HG02852 (cell line): Measurements from ENCODE around the gene TIMP2.
"Not testable (repeated sequence)": the region's sequence is repeated elsewhere in the genome, so short reads cannot be mapped to it uniquely, and the experiment has no call there.

Source experiments
- ATAC-seq: cut with Tn5 transposase; IDR thresholded peaks from one replicate; pipeline ENCODE4 v1.9.1; 2021; ENCODE audit warnings: mild to moderate bottlenecking, moderate library complexity; ENCODE audit not compliant: unreplicated experiment

TIMP2 gene

GRCh38 chr17:78933025-78933958 is 8.1 kb upstream of the TIMP2 start:
- no peak for ATAC-seq

DNA sequence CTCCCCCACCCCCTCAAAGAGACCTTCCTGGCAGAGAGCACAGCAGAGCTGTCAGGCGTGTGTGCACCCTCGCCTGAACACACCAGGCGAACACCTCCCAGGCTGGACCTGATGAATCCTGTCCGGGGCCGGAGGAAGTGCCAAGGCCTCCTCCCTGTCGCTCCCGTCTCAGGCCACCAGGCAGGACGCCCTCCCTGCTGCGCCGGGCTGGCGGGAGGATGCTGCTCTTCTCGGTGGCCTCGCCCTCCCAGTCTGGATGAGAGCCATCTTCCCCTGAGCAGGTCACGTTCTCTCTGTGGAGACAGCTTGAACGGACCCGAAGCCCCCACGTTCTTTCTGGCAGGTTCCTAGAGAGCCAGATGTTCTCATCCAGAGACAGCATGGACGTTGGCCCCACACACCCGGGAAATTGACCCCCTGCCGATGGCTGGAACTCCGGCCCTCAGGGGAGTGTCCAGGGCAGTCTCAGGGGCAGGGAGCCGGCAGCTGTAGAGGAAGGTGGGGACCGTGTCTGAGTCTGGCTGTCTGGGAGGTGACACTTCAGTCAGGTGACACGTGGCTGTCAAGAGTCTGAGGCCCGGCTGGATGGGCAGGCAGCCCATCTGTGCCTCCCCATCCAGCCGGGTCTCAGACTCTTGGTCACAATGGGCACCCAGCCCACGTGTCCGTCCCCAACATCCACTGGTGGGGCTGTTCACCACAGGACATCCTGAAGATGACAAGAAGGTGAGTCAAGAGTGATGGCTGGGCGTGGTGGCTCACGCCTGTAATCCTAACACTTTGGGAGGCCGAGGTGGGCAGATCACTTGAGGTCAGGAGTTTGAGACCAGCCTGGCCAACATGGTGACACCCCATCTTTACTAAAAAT is 5.0 kb upstream of the TIMP2 start:
- no peak for ATAC-seq

DNA sequence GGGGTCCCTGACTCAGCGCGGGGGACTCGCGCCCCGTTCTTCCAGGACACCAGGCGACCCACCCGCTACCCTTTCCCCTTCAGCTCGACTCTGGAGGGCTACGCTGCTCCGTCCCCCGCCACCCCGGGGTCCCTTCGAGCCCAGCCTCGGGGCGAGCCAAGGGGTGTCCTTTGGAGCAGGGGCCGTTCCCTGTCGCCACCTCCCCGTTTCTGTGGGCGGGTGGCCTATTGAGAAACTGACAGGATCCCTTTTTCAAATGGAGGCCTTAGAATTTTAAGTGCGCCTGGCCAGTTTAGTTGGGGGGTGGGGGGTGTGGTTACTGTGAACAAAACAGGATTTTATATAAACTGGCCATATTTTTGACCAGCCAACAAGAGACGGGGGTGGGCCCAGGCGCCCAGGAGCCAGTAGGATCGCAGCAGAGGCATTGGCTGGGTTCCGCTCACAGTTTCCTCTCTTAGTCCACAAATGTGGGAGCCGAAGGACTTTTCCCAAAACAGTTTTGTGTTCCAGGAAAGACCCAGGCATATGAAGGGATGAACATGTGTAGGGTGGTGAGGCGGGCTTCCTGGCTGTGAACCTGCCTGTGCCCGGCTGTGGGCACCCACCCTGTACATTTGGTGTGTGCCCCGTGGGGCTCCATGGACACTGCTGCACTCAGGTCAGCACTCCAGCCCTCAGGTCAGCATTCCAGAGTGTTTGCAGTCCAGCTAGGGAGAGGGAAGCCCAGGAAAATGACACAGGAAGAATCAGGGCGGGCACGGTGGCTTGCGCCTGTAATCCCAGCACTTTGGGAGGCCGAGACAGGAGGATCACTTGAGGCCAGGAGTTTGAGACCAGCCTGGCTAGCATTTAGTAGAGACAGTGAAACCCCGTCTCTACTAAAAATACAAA is 722 bp upstream of the TIMP2 start:
- ATAC-seq = no peak

DNA sequence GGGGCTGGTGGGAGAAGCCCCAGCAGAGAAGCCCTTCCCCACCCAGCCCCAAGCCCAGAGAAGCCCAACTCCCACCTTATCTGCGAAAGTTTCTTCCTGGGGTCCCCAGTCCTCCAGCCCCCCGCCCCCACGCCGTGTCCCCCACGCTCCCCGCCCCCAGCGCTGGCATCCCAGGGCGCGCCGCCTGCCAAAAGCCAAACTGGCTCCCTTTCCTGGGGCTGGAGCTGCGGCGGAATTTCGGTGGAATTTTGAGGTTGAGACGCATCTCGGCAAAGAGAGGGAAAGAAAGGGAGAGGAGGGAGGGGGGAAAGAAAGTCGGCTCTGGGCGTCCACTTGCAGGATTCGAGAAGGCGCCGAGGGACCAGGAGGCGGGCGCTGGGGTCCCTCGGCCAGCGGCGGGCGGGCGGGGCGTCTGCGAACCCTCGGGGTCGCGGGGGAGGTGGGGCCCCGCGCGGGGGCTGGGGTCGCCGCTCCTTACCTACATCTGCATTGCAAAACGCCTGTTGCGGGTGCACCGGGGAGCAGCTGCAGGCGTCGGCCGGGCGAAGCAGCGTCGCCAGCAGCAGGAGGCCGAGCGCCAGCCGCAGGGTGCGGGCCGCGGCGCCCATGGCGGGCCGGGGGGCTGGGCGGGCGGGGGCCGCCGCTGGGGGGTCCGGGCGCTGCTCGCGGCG is 571 bp downstream of the TIMP2 start:
- ATAC-seq = no peak

DNA sequence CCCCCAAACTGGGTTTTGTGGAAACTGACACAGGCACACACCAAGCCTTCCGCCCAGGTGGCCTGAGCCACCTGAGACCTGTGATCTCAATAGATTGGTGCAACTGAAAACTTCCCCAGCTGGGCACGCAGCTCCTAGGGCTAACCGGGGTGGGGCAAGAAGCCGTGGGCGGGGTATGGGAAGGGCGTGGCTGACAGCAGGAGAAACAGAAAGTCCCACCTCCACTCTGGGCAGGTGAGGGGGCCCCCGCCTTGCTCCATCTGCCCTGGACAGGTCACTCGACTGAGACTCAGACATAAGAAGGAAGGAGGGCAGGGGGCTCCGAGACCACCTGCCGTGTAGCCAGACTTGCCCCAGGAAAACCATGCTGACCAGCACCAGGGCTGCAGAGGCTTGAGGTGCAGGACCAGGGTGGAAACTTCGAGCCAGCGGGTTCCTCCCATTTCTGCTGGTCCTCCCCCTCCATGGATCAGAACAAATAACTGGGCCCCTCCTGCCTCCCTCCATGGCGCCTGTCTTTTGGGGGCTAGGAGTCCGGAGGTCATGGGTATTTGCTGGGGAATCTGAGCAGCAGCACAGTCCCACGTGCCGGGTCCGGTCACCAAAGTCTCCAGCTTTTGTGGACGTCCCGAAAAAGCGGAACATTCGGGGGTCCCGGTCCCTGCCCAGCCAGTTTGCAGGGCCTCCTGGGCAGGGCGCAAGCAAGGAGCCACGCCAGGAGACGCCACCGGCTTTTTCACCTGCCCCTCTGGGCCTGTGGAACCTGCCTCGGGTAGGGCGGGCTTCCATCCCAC is 1.3 kb downstream of the TIMP2 start:
- ATAC-seq = no peak

DNA sequence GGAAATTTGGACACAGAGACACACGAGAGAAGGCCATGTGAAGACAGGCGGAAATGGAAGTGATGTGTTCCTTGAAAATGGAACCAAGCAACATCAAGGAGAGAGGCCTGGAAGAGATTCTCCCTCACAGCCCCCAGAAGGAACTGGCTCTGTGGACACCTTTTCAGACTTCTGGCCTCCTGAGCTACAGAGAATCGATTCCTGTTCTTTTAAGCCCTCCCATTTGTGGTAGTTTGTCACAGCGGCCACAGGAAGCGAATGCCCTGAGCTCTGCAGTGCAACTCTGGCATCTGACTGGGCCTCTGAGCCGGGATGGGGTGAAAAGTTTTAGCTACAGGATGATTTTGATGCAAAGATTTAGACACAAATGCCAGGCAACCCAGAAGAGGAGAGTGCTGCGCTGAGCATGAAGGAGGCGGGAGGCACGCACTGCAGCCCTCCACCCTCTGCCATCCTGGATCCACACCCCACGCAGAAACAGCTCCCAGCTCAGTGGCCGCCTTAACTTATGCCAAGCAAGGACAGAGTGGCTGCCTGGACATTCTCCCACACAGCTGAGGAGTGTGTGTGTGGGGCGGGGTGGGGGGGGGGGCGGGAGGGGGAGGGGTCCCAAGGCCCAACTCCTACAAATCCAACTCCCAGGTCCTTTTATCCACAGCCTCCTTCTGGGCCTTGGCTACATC is 2.2 kb downstream of the TIMP2 start:
- no peak for ATAC-seq

DNA sequence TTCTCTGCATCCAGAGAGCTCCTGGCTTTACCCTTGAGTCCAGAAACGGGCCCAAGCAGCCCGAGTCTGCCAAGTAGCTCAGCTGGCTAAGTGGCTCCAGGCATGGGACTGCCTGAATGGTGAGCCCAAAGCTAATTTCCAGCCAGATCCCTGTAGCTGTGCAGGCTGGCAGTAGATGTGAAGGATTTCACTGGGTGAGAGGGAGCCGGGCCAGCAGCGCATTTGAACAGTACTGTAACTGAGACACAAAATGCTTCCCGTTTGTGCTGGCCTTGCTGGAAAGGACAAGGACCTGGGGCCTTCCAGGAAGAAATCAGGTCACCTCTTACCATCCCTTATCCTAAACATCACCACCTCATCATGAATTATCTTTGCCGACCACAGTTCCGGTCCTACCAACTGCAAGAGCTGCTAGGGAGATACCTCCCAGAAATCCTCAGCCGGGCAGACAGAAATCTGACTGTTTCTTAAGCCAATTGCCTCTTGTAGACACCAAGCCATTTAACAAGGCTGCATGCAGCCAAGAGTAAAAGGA is 3.7 kb downstream of the TIMP2 start:
- ATAC-seq = no peak

DNA sequence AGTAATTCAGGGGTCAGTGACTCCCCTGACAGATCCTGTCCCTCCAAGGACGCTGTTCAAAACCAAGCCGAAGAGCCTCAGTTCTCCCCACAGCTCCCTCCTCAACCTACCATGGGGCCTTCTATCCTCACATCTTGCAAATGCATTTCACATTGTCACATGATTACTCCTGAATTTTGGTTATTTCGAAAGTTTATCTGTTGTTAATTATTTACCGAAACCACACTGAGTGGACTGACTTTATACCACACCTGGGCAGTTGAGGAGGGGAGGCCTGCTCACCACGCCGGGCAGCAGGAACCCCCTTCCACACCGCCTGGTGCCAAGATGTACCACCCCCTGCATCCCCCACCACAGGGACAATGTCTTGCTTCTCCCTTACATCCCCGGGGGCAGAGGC is 4.7 kb downstream of the TIMP2 start:
- ATAC-seq = no peak

GRCh38 chr17:78919861-78920450 is 5.2 kb downstream of the TIMP2 start:
- ATAC-seq = no peak

DNA sequence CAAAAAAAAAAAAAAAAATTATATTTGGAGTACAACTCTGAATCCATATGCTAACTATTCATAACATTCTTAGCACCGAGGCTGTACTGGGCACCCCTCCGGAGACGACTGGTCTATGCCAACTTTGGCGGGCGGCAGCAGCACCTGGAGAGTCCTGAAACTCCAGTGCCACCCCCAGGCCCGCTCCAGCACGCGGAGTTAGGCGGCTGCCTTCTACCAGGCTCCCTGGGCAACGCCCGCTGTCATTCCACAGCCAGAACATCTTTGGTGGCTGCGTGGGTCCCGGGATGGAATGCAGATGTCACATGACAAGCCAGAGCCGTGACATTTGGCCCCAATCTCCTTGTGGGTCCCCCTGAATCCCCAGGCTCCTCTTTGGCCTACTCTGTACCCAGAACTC is 6.2 kb downstream of the TIMP2 start:
- ATAC-seq = no peak

DNA sequence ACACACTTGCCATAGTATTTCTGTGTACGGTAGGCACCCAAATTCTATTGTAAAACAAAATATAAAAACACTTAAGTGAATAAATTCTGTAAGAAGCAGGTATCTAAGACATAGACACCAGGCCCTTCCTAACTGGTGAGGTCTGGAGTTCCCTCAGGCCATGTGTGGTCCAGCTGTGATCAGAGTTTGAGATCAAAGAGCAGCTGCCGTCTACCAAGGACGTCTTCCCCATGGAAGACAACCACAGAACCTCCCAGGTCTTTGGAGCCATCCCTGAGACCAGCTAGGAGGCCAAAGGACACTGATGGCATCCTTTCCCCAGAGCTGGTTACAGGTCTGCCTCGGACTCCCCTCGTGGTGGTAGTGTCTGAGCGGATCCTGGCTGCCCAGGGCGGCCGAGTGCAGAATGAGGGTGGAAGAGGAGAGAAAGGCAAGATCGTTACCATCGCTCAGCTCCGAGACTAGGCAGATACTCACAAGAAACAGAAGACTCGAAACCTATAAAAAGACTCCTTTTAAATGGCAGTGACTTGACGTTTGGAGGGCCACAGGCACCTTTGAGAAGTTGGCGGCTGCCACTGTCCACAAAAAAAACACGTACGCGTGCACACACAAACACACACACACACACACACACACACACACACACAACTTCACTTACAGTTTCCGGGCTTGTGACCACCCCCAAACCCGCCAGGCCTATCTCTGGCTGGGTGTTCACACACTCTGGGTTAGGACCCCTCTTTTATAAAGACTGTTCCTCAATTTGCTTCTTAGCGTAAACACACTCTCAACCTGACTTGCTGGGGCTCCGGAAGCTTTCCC is 7.5 kb downstream of the TIMP2 start:
- no peak for ATAC-seq

DNA sequence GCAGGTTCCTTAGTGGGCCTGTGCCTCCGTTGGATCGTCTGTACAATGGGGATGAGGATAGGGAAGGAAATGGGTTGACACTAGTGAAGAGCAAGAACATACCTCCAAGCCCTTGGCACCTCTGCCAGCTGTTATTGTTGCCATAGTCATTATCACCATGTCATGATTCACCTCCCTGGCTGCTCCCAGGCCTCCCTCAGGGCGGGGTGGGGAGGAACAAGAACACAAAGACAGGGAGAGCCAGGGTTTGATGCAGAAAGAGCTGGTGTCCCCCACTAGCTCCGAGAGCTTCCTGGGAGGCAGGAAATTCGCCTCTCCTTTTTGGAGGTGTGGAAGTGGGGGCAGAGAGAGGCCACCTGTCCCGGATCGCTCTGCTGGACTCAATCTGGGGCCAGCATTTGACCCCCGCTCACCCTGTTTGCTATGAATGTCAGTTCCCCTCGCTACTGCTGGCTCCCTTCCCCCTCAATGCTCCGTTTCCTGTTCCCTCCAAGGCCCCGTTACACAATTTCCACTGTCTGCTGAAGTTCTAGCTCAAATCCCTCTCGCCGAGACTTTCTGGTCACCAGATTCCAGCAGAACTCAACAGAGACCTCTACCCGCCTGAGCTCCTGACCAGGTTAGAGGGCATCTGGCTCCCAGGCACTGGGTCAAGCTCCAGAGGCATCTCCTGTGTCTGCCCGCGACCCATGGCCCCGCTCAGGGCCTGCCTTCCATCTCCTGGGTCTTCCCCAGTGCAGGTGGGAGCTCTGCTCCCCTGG is 9.1 kb downstream of the TIMP2 start:
- no peak for ATAC-seq

GRCh38 chr17:78913115-78913514 is 12.1 kb downstream of the TIMP2 start:
- no peak for ATAC-seq

DNA sequence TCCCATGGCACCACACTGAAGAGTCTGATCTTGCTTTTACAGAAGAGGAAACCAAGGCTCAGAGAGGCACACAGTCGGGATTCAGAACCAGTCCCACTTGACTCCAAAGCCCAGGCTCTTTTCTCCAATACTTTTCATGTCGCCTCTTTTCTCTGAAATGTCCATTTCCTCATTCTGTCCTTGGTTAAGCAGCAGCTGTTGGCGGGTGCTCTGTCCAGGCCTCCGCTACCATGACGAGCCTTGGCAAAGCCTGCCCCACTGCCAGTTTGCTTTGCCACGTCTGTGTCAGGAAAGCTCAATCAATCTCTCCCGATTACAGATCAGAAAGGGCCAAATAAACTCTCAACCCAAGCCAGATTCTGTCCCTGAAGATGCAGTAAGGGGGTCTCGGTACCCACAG is 13.1 kb downstream of the TIMP2 start:
- no peak for ATAC-seq

- ATAC-seq = not testable (repeated sequence)
Observed at GRCh38 chr17:78911543-78911942, 13.6 kb downstream of the TIMP2 start.

- no peak for ATAC-seq
Observed at GRCh38 chr17:78910497-78911284, 14.5 kb downstream of the TIMP2 start.
